IPS-18a (cell line): ENCODE results near the gene SKP1.

Source experiments
- H3K27ac ChIP-seq: one replicate; pipeline ENCODE4 v1.5.1; 2013; ENCODE audit warnings: low read length
- H3K27me3 ChIP-seq: one replicate; pipeline ENCODE4 v1.6.1; 2013; ENCODE audit warnings: mild to moderate bottlenecking, low read length; ENCODE audit not compliant: control insufficient read depth, insufficient read depth
- H3K36me3 ChIP-seq: one replicate; pipeline ENCODE4 v1.6.1; 2013; ENCODE audit warnings: low read depth, low read length; ENCODE audit not compliant: control insufficient read depth
- H3K4me1 ChIP-seq: one replicate; pipeline ENCODE4 v1.6.1; 2013; ENCODE audit warnings: low read depth, low read length; ENCODE audit not compliant: control insufficient read depth
- H3K4me3 ChIP-seq: one replicate; pipeline ENCODE4 v1.5.1; 2013; ENCODE audit warnings: low read length
- H3K9ac ChIP-seq: one replicate; pipeline ENCODE4 v1.6.1; 2013; ENCODE audit warnings: mild to moderate bottlenecking, low read length, moderate library complexity
- H3K9me3 ChIP-seq: one replicate; pipeline ENCODE4 v1.6.1; 2013; ENCODE audit warnings: low read depth, low read length; ENCODE audit not compliant: control insufficient read depth

Gene SKP1

GRCh38 chr5:134131165-134131564, 45.6 kb downstream of the SKP1 start:
- H3K4me1 ChIP-seq = no peaks in the 10 kb centered on the region
- no peak overlapping the region for H3K4me3 ChIP-seq
- no peak overlapping the region for H3K9ac ChIP-seq
- no peak overlapping the region for H3K27ac ChIP-seq
- H3K9me3 ChIP-seq = no peaks in the 10 kb centered on the region
- H3K27me3 ChIP-seq = no peaks in the 10 kb centered on the region
- no peaks in the 10 kb centered on the region for H3K36me3 ChIP-seq

DNA sequence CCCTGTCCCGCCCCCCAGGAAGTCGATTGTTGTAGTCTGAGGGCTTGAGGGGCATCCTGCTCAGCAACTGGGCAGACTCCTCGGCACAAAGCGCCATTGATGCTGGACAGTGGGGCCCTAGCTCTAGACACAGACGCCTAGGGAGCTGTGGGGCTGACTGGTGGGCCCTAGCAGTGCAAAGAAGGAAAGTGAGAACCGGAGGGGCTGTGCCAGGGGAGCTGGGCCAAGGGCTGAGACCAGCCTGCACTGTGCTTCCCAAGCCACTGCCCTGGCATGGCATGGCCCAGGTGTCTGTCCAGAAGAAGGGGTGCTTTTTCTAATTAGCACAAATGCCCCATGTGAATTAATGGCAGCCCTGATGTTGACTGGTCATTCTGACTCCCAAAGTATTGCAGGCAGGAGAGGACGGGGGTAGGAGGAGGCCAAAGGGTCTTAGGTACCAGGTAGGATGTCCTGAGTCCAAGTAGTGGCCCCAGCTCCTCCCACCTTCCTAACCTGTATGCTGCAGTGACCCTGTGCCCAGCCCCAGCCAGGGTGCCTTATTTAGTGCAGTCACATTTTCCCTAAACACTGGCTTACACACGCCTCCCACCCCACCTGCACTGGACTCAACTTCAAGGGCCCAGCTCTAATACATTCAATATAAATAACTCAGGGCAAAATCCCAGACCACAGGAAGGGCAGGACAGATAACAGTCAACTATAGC, 46.4 kb downstream of the SKP1 start:
- H3K36me3 ChIP-seq = no peaks in the 10 kb centered on the region
- no peaks in the 10 kb centered on the region for H3K4me1 ChIP-seq
- H3K27ac ChIP-seq = no peak overlapping the region
- no peak overlapping the region for H3K4me3 ChIP-seq
- no peaks in the 10 kb centered on the region for H3K27me3 ChIP-seq
- no peak overlapping the region for H3K9ac ChIP-seq
- H3K9me3 ChIP-seq = no peaks in the 10 kb centered on the region

GRCh38 chr5:134129411-134130238, 47.1 kb downstream of the SKP1 start:
- no peak overlapping the region for H3K9ac ChIP-seq
- H3K27me3 ChIP-seq = no peaks in the 10 kb centered on the region
- no peak overlapping the region for H3K4me3 ChIP-seq
- H3K4me1 ChIP-seq = no peaks in the 10 kb centered on the region
- H3K36me3 ChIP-seq = no peaks in the 10 kb centered on the region
- H3K9me3 ChIP-seq = no peaks in the 10 kb centered on the region
- H3K27ac ChIP-seq = no peak overlapping the region

DNA sequence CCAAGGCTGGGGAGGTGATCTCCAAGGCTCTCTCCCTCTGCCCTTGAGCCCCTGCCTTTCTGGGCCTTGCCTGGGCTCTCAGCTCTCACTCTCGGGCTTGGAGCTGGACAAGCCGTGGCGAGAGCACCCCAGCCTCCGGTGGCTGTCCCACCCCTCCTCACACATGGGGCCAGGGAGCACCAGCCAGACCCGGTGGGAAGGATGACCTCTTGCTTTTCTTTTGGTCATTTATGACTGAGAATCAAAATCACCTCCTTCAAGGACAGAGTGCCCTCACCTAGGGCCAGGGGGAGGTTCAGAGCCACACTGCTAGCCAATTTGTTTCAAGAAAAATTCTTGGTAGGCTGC, 48.1 kb downstream of the SKP1 start:
- Histone ChIP-seq H3K9me3 (no peaks in the 10 kb centered on the region), H3K4me1 (no peaks in the 10 kb centered on the region), H3K27me3 (no peaks in the 10 kb centered on the region), H3K4me3 (no peak overlapping the region), H3K36me3 (no peaks in the 10 kb centered on the region), H3K9ac (no peak overlapping the region), H3K27ac (no peak overlapping the region)

DNA sequence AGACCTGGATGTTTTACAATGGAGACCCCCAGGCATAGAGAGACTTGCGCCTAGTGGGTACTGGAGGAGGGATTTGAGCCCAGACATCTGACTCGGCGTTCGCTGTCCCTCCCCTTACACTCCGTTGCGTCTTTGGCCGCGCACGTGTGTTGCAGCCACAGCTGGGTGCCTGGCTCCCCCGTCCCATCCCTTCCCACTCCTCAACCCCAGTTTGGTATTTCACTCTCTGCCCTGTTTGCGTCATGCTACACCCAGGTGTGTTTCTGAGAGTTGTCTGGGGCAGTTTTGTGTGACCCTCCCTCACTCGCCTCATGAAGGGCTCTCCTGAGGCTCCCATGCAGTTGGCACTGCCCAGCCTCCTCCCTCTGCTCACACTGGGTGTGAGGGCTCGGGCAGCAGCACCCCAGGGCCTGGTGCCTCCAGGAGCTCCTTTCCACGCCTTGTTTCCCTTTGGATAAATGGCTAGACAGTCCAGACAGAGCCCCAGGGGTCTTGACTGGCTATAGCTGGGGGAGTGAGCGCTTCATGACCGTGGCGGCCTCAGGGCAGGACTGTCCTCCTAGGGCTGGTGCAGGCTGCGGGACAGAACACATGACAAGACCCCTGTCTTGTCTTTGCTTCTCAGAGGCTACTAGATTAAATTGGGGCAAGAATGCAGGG, 48.6 kb downstream of the SKP1 start:
- H3K4me1 ChIP-seq = no peaks in the 10 kb centered on the region
- H3K36me3 ChIP-seq = no peaks in the 10 kb centered on the region
- H3K27me3 ChIP-seq = no peaks in the 10 kb centered on the region
- no peaks in the 10 kb centered on the region for H3K9me3 ChIP-seq
- no peak overlapping the region for H3K4me3 ChIP-seq
- no peak overlapping the region for H3K27ac ChIP-seq
- H3K9ac ChIP-seq = no peak overlapping the region

- Histone ChIP-seq H3K27ac (no peak overlapping the region), H3K4me1 (no peaks in the 10 kb centered on the region), H3K9ac (no peak overlapping the region), H3K27me3 (no peaks in the 10 kb centered on the region), H3K36me3 (no peaks in the 10 kb centered on the region), H3K4me3 (no peak overlapping the region), H3K9me3 (no peaks in the 10 kb centered on the region)
Measured at GRCh38 chr5:134127376-134127861, 49.3 kb downstream of the SKP1 start.

DNA sequence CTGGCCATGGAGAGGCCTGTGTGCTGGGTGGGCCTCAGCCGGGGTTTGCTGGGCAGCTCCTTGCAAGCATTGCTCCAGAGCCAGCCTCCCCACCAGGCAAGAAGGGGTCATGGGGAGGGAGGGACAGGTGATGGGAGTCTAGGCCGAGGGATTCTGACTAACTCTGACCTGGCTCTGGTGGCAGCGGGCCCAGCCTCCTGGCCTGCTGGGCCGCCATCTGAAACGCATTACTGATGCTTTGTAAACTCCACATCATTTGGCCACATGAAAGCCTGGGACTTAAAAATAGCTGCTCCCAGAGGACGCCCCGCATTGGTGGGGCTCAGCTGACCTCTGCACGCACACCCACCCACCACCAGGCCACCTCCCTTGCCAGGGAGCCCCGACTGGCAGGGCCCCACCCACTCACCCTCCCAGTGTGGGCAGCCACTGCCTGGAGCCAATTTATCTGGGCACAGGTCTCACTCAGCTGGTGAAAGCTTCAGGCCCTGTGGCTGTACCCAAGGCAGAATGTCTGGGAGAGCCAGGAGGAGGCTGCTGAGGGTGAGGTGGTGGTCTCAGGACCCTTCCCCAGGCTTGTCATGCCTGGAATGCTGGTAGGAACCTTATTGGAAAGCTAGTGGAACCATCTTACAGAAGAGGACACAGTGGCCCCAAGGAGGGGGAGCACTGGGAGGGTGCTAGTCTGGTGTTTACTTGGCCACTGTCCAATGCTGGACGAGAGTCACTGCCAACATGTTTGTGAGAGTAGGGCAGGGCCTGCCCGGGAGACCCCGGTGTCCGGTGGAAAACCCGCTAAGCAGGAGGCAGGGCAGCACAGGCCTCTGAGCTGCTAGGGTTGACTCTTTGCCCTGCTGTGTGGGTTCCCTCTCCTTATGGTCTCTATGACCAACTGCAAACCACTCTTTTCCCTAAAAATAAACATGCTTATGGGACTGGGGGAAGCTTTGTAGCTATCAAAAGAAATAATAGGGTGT, 51.4 kb downstream of the SKP1 start:
- Histone ChIP-seq H3K9ac (no peak overlapping the region), H3K9me3 (no peaks in the 10 kb centered on the region), H3K36me3 (no peaks in the 10 kb centered on the region)

GRCh38 chr5:134124289-134125038, 52.3 kb downstream of the SKP1 start:
- Histone ChIP-seq H3K27ac (no peak overlapping the region), H3K9ac (no peak overlapping the region), H3K36me3 (no peaks in the 10 kb centered on the region), H3K4me1 (no peaks in the 10 kb centered on the region), H3K4me3 (no peak overlapping the region), H3K9me3 (no peaks in the 10 kb centered on the region), H3K27me3 (no peaks in the 10 kb centered on the region)

More for the DNA sequence above, 51.4 kb downstream of the SKP1 start:
- Histone ChIP-seq H3K4me3 (no peak overlapping the region), H3K27ac (no peak overlapping the region), H3K27me3 (no peaks in the 10 kb centered on the region), H3K4me1 (no peaks in the 10 kb centered on the region)

- no peaks in the 10 kb centered on the region for H3K27me3 ChIP-seq
- no peaks in the 10 kb centered on the region for H3K9me3 ChIP-seq
- no peaks in the 10 kb centered on the region for H3K4me1 ChIP-seq
- H3K9ac ChIP-seq = no peak overlapping the region
- no peak overlapping the region for H3K4me3 ChIP-seq
- no peak overlapping the region for H3K27ac ChIP-seq
- no peaks in the 10 kb centered on the region for H3K36me3 ChIP-seq
Measured at GRCh38 chr5:134123360-134123759, 53.4 kb downstream of the SKP1 start.

- Histone ChIP-seq H3K9ac (no peak overlapping the region), H3K4me1 (no peaks in the 10 kb centered on the region), H3K36me3 (no peaks in the 10 kb centered on the region), H3K27me3 (no peaks in the 10 kb centered on the region), H3K4me3 (no peak overlapping the region), H3K9me3 (no peaks in the 10 kb centered on the region), H3K27ac (no peak overlapping the region)
Measured at GRCh38 chr5:134122530-134122929, 54.2 kb downstream of the SKP1 start.
